ENCODE measurements around the gene ZNF580.

ZNF580 gene

DNA sequence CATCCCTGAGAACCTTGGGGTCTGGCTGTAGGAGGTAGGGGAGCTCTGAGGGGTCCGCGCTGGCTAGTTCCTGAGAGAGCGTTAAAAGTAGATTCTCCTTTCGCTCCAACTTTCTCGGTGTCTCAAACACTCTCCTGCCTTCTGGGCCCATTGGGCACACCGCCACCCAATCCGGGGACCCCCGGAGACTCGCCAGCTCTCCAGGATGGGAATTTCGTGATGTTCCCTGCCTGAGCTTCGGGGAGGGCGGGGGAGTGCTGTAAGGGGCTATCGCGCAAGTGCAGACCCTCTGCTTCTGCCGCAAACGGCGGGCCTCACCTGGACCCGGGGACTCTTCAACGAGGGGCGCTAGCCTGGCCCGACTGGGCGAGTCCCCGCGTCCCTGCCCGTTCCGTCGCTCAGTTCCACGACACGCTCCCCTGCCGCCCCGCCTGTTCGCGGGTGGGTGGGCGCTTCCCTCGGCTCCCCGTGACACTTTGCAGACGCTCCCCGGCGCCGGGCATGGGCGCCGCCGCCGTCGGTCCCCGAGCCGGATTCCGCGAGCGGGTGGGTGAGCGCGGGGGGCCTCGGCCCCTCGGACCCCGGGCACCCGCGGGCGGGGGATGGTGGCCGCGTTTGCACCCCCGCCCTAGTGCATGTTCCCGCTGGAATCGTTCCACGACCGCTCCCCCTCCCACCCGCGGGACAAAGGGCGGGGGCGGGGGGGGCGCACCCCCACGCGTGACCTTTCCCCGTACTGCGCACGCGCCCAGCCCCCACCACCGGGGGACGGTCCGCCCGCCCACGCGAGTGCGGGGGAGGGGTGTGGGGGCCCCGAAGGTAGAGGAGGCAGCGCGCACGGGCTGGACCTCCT is 7.2 kb downstream of the ZNF580 start, which contains the start of gene CCDC106:
CCDC106 (plus strand) TSS at position 481 of the 853 bp plus-strand sequence. CDS start 835 bp downstream, outside the sequence.
- DNase-seq (ENCODE audit: low read depth) = no peak

GRCh38 chr19:55648585-55649267 is 7.9 kb downstream of the ZNF580 start:
- DNase-seq (ENCODE audit: low read depth) = no peak

DNA sequence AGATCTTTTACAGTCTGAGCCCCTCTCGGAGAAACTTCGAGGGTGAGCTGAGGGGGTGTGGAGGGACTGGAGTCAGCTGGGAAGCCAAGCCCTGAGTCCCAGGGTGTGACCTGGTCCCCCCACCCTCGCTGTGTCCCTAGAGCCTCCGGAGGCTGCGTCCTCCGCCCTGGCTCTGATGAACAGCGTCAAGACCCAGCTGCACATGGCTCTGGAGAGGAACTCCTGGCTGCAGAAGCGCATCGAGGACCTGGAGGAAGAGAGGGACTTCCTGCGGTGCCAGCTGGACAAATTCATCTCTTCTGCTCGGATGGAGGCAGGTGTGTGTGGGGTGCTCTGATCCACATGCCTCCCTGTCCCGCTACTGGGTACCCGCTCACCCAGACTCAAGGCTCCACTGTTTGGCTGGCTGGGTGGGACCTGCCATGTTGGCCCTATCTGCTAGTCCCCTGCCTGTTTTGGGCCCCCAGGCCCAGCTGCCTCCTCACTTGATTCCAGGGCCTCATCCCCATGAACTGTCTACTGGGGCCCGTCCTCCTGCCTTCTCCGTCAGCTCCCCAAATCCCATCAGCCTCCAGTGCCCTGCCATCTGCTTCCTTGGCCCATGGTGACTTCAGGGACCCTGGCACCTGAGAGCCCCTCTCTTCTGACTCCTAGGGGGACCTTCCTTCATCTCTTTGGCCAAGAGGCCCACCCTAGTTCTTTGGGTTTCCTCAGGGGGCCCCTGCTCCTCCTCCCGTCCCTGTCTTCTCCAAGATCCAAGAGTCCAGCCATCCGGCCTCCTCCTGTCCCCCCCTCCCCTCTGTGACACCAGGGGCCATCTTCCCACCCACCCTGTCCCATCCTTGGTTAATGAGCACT is 8.7 kb downstream of the ZNF580 start:
- DNase-seq (ENCODE audit: low read depth) = no peak

DNA sequence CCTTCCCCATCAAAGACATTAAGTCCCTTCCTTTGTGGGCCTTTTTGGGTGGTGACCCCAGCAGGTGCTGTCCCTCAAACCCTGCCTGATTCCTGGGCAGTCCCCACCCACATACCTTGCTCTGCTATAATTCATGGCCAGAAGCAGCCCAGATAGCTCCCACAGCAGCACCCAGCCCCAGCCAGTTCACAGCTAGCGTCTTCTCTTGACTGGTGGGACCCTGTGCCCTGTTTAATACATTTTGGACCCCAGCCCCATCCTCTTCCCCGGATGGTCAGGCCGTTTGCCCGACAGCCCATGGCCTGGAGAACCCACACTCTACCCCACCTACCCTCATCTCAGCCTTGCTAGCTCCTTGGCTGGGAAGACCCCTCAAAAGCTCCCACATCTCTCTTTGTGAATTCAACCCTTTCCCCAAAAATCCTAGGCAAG is 9.3 kb downstream of the ZNF580 start:
- DNase-seq (ENCODE audit: low read depth) = no peak

DNA sequence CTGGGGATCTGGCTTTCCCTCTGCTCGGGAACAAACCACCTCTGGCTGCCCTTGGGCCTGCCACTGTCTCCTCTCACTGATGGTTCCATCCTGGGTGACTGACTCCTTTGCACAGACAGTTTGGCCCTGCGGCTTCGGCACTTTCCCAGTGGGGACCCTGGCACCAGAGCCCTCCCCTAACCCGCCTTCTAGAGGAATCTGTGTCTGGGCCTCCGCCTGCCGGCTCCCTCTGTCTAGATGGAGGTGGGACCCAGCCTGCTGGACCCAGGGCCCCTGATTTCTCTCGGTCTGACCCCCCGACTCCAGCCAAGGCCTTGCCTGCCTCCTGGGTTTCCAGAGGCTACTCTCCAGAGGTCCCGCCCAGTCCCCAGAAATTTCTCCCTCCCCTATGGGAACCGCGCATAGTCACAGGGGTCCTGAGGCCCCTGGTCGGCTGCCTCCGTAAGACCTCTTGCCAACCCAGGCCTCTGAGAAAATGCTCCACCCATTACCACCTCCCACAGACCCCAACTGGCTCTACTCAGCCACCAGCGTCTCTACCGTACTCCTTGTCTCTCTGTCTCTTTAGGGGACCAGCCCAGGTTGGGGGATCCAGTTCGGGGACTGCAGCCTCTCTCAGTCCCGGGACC is 9.9 kb downstream of the ZNF580 start:
- DNase-seq (ENCODE audit: low read depth) = no peak

GRCh38 chr19:55651236-55651635 is 10.4 kb downstream of the ZNF580 start:
- no peak for DNase-seq (ENCODE audit: low read depth)

DNA sequence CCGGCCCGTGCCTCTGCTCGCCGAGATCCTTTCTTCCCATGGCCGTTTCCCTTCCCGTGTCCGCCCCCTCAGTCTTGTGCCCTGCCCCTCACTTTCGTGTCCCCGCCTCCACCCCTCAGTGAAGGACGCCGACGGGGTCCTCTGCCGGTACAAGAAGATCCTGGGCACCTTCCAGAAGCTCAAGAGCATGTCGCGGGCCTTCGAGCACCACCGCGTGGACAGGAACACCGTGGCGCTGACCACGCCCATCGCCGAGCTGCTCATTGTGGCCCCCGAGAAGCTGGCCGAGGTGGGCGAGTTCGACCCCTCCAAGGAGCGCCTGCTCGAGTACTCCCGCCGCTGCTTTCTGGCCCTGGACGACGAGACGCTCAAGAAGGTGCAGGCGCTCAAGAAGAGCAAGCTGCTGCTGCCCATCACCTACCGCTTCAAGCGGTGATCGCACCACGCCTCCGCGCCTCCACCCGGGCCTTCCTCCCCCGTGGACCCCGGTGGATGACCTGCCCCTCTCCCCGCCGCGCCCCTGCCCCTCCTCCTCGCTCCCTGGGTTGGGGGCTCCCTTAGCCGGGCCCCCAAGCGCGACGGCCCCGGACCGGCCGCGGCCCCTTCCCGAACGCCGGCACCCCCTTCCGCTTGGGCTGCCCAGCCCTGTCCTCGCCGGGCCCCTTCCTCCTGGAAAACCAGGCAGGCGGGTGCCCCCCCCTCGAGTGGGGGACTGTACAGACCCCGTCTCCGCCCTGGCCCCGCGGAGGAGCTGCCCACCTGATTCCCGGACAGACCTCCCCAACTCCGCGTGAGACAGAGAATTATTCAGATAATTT is 11.7 kb downstream of the ZNF580 start:
- DNase-seq (ENCODE audit: low read depth) = no peak

GRCh38 chr19:55653651-55654322 is 13.0 kb downstream of the ZNF580 start:
- DNase-seq (ENCODE audit: low read depth) = peak; percentile 100

DNA sequence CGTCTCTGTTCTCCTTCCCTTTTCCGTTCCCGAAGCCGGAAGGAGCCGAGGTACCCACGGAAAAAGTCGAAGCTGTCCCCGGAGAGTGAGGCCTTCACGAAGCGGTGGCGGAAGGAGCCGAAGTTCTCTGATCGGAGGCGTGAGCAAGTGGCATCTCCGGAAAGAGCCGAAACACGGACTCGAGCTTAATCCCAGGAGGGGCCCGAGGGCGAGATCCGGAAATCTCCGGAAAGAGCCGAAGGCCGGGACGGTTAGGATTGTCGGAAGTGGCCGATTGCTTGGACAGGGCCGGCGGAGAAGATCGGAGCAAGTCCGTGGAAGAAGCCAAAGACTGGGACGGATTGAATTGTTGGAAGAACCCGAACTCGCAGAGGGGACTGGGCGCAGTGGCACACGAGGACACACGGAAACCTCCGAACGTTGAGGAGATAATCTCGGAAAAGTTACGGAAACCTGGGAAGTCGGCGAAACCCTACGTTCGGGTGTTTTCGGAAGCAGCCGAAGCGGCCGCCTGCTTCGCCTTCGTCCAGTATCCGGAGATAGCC is 13.6 kb downstream of the ZNF580 start:
- peak; percentile 96 for DNase-seq (ENCODE audit: low read depth)

GRCh38 chr19:55654868-55655647 is 14.3 kb downstream of the ZNF580 start, which contains the start of gene U2AF2:
Gene U2AF2, plus strand, starts transcription at chr19:55655035. Its CDS starts 70 bp downstream, at chr19:55655105.
- peak; percentile 97 for DNase-seq (ENCODE audit: low read depth)

DNA sequence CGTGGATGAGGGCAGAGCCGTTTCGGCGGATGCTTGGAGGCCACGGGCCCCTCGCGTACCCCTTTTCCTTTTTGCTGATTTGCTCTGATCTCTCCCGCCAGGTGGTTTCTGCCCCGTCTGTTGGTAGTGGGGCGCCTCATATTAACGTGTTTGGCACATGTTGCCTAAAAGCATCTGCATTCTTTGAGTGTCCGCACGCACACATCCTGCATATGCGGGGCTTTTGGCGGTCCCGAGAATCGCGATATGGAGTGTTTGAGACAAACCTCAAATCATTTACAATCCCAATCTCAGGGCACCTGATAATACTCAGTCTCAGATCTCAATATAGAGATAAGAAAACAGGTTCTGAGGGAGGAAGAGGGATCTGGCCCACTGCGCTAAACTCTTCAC is 14.8 kb downstream of the ZNF580 start:
- no peak for DNase-seq (ENCODE audit: low read depth)

DNA sequence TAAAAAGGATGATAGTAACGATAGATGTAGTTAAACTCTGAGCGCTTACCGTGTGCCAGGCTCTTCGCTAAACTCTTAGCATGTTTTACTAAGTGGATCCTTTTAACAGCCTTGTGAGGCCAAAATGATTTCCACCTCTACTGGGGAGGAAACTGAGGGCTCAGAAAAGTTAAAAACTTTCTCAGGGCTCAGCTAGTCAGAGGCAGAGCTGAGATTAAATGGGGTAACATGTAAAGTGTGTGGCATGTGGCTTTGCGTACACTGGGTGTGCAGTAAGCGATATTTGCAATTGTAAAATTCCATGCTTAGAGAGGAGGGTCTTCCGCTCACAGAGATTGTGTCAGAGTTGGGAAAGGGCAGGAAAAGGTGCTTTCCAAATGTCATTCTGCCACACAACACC is 15.8 kb downstream of the ZNF580 start:
- no peak for DNase-seq (ENCODE audit: low read depth)

- DNase-seq (ENCODE audit: low read depth) = no peak
Observed at GRCh38 chr19:55656988-55657747, 16.4 kb downstream of the ZNF580 start.

- no peak for DNase-seq (ENCODE audit: low read depth)
Observed at GRCh38 chr19:55658846-55659459, 18.2 kb downstream of the ZNF580 start.

GRCh38 chr19:55659822-55660221 is 19.0 kb downstream of the ZNF580 start:
- no peak for DNase-seq (ENCODE audit: low read depth)

- no peak for DNase-seq (ENCODE audit: low read depth)
Observed at GRCh38 chr19:55660404-55660803, 19.6 kb downstream of the ZNF580 start.

GRCh38 chr19:55660991-55661390 is 20.2 kb downstream of the ZNF580 start:
- DNase-seq (ENCODE audit: low read depth) = no peak

- no peak for DNase-seq (ENCODE audit: low read depth)
Observed at GRCh38 chr19:55661826-55662225, 21.0 kb downstream of the ZNF580 start.

Data from activated T-cell treated with anti-CD3 and anti-CD28 coated beads for 1 hour (primary cell).